ENCODE results near the gene LDHAL6A.
"Not testable (repeated sequence)": the region's sequence is repeated elsewhere in the genome, so short reads cannot be mapped to it uniquely, and the experiment has no call there.

The LDHAL6A gene

GRCh38 chr11:18455686-18456372 is at the start of gene LDHAL6A:
Gene LDHAL6A (plus strand): TSS chr11:18455856. CDS start chr11:18456681, 825 bp downstream.
- DNase-seq: no peak

GRCh38 chr11:18407400-18407799 is 48.3 kb upstream of the LDHAL6A start:
- not testable (repeated sequence) for DNase-seq

GRCh38 chr11:18408558-18409291 is 46.9 kb upstream of the LDHAL6A start:
- peak; percentile 67 for DNase-seq

GRCh38 chr11:18416459-18416858 is 39.2 kb upstream of the LDHAL6A start:
- no peak for DNase-seq

GRCh38 chr11:18419040-18419439 is 36.6 kb upstream of the LDHAL6A start:
- no peak for DNase-seq

- no peak for DNase-seq
Measured at GRCh38 chr11:18420067-18420466, 35.6 kb upstream of the LDHAL6A start.

- no peak for DNase-seq
Measured at GRCh38 chr11:18427240-18427639, 28.4 kb upstream of the LDHAL6A start.

- DNase-seq: no peak
Measured at GRCh38 chr11:18429332-18429731, 26.3 kb upstream of the LDHAL6A start.

GRCh38 chr11:18438691-18439090 is 17.0 kb upstream of the LDHAL6A start:
- DNase-seq: no peak

GRCh38 chr11:18449251-18449650 is 6.4 kb upstream of the LDHAL6A start:
- DNase-seq: no peak

- no peak for DNase-seq
Measured at GRCh38 chr11:18452927-18453326, 2.7 kb upstream of the LDHAL6A start.

GRCh38 chr11:18457450-18457849 is 1.8 kb downstream of the LDHAL6A start:
- no peak for DNase-seq

GRCh38 chr11:18459634-18460033 is 4.0 kb downstream of the LDHAL6A start:
- no peak for DNase-seq

- DNase-seq: no peak
Measured at GRCh38 chr11:18461909-18462308, 6.3 kb downstream of the LDHAL6A start.

GRCh38 chr11:18463439-18463838 is 7.8 kb downstream of the LDHAL6A start:
- DNase-seq: no peak

- no peak for DNase-seq
Measured at GRCh38 chr11:18466402-18466801, 10.7 kb downstream of the LDHAL6A start.

GRCh38 chr11:18468059-18468458 is 12.4 kb downstream of the LDHAL6A start:
- no peak for DNase-seq

- no peak for DNase-seq
Measured at GRCh38 chr11:18468961-18469360, 13.3 kb downstream of the LDHAL6A start.

GRCh38 chr11:18471995-18472394 is 16.3 kb downstream of the LDHAL6A start:
- DNase-seq: no peak

GRCh38 chr11:18472587-18472986 is 16.9 kb downstream of the LDHAL6A start:
- no peak for DNase-seq

GRCh38 chr11:18479063-18479462 is 23.4 kb downstream of the LDHAL6A start:
- no peak for DNase-seq

GRCh38 chr11:18485913-18486528 is 30.4 kb downstream of the LDHAL6A start:
- no peak for DNase-seq

- no peak for DNase-seq
Measured at GRCh38 chr11:18490319-18490718, 34.7 kb downstream of the LDHAL6A start.
